B cell (primary cell): ENCODE results near the gene ANXA1. TPM values are rescaled to one million over a fixed set of nuclear protein-coding genes. Genes with fewer than 3 reads are reported as not detected.

Experiments
- ATAC-seq: fragments of 200-7000 bp; cut with Tn5 transposase; one replicate; pipeline ENCODE4 v1.10.0; 2021; ENCODE audit warnings: low read depth, mild to moderate bottlenecking, moderate number of reproducible peaks, moderate library complexity
- CTCF ChIA-PET: fragments of 350-600 bp; sonication (Branson Sonifier 250); formaldehyde crosslinking; loops from one replicate; lab custom pipeline; 2021; ENCODE audit warnings: antibody characterized with exemption, inconsistent platforms; lab: Charles Lee
- POLR2A ChIA-PET: fragments of 350-600 bp; sonication (Branson Sonifier 250); formaldehyde crosslinking; loops from one replicate; lab custom pipeline; 2021; ENCODE audit warnings: antibody characterized with exemption; lab: Charles Lee
- DNase-seq: peaks from one replicate; pipeline ENCODE4 v3.0.0; 2013
- H2AFZ ChIP-seq: 2 replicates; pipeline ENCODE4 v1.6.1; 2012; ENCODE audit warnings: mild to moderate bottlenecking, low read depth, low read length; ENCODE audit not compliant: insufficient read depth, poor library complexity, severe bottlenecking
- H3K27ac ChIP-seq, 2 donors: 1 replicate in 1 of 2; 2 replicates in 1 of 2; pipeline ENCODE4 v1.5.1; 2012 to 2013; ENCODE audit warnings: low read length in 2 of 2, mild to moderate bottlenecking in 2 of 2, moderate library complexity in 1 of 2
- H3K27me3 ChIP-seq, 4 experiments: fragments of 200-600 bp in 1 of 4; sonication (generic) in 1 of 4; replicated peaks in 1 of 4; 1 replicate in 2 of 4; 2 replicates in 2 of 4; pipeline versions ENCODE4 v1.6.1 to v1.7.0; 2013 to 2016; ENCODE audit warnings: low read length in 3 of 4, mild to moderate bottlenecking in 2 of 4, mixed read lengths in 1 of 4, moderate library complexity in 1 of 4; ENCODE audit not compliant: insufficient read depth in 4 of 4, control insufficient read depth in 3 of 4; ENCODE audit errors: control extremely low read depth in 1 of 4
- H3K36me3 ChIP-seq, 2 experiments: replicated peaks in 1 of 2; 1 replicate in 1 of 2; 2 replicates in 1 of 2; pipeline versions ENCODE4 v1.6.1 to v1.7.1; 2013; ENCODE audit warnings: low read length in 1 of 2; ENCODE audit not compliant: insufficient read depth in 2 of 2, control insufficient read depth in 1 of 2; ENCODE audit errors: control extremely low read depth in 1 of 2, extremely low read depth in 1 of 2
- H3K4me1 ChIP-seq, 2 donors: fragments of 200-600 bp in 1 of 2; sonication (generic) in 1 of 2; 1 replicate in 1 of 2; 2 replicates in 1 of 2; pipeline versions ENCODE4 v1.5.1 to v1.6.1; 2013 to 2017; ENCODE audit warnings: low read length in 2 of 2; ENCODE audit not compliant: control insufficient read depth in 2 of 2, insufficient read depth in 2 of 2
- H3K4me2 ChIP-seq: replicated peaks from 2 replicates; pipeline ENCODE3; 2012; ENCODE audit warnings: mild to moderate bottlenecking, low read depth, low read length; ENCODE audit not compliant: poor library complexity, severe bottlenecking
- H3K4me3 ChIP-seq, 5 experiments: fragments of 200-600 bp in 1 of 5; sonication (generic) in 1 of 5; 1 replicate in 3 of 5; 2 replicates in 2 of 5; pipeline versions ENCODE4 v1.5.1 to v1.7.0; 2011 to 2016; ENCODE audit warnings: low read length in 4 of 5, mild to moderate bottlenecking in 4 of 5, low read depth in 2 of 5, control low read depth in 1 of 5, moderate library complexity in 1 of 5; ENCODE audit not compliant: insufficient read depth in 1 of 5; ENCODE audit errors: control extremely low read depth in 1 of 5, extremely low read depth in 1 of 5
- H3K79me2 ChIP-seq: fragments of 200-600 bp; sonication (generic); one replicate; pipeline ENCODE4 v1.6.0; 2016; ENCODE audit warnings: low read length; ENCODE audit not compliant: control insufficient read depth, insufficient read depth
- H3K9ac ChIP-seq: fragments of 200-600 bp; sonication (generic); 2 replicates; pipeline ENCODE4 v1.6.1; 2017; ENCODE audit warnings: mild to moderate bottlenecking, low read length, moderate library complexity
- H3K9me3 ChIP-seq, 3 donors: one replicate each; pipeline versions ENCODE4 v1.6.1 to v1.7.1; 2013; ENCODE audit warnings: low read length in 2 of 3; ENCODE audit not compliant: control insufficient read depth in 2 of 3, insufficient read depth in 1 of 3; ENCODE audit errors: control extremely low read depth in 1 of 3
- H4K20me1 ChIP-seq: 2 replicates; pipeline ENCODE4 v1.6.0; 2012; ENCODE audit warnings: mild to moderate bottlenecking, low read length; ENCODE audit not compliant: insufficient read depth, control insufficient read depth, poor library complexity, severe bottlenecking
- H3K27ac Mint-ChIP-seq: one replicate; pipeline ENCODE4 v1.8.0; 2021; ENCODE audit warnings: mixed read lengths
- H3K27me3 Mint-ChIP-seq: one replicate; pipeline ENCODE4 v1.8.0; 2021; ENCODE audit warnings: mixed read lengths
- H3K4me1 Mint-ChIP-seq: one replicate; pipeline ENCODE4 v1.8.0; 2021; ENCODE audit warnings: mixed read lengths
- H3K4me3 Mint-ChIP-seq: one replicate; pipeline ENCODE4 v1.8.0; 2021; ENCODE audit warnings: mixed read lengths
- H3K9me3 Mint-ChIP-seq: one replicate; pipeline ENCODE4 v1.8.0; 2022; ENCODE audit warnings: mixed read lengths; ENCODE audit not compliant: insufficient read depth
- CTCF ChIP-seq: fragments of 200-600 bp; IDR thresholded peaks from one replicate; pipeline ENCODE4 v1.8.0; 2022; ENCODE audit warnings: antibody characterized with exemption, mild to moderate bottlenecking
- EZH2 ChIP-seq: IDR thresholded peaks from 2 replicates; pipeline ENCODE4 v1.6.1; 2012; ENCODE audit warnings: borderline replicate concordance, low read depth, mild to moderate bottlenecking, moderate library complexity, low read length; ENCODE audit not compliant: insufficient read depth, poor library complexity, severe bottlenecking
- whole genome bisulfite sequencing: methylation state at CpG from one replicate; pipeline ENCODE4 v1.1.5; 2013; ENCODE audit warnings: missing lambda C conversion rate; ENCODE audit not compliant: insufficient coverage; 5-methylcytosine and 5-hydroxymethylcytosine counted together
- intact Hi-C: fragments of 100-400 bp; cut with micrococcal nuclease; formaldehyde crosslinking; loops from one replicate; pipeline ENCODE4 v1.10.0; 2022
- polyA plus RNA-seq: library from polyadenylated mRNA; depleted of rRNA; stranded (reverse); fragments of >200 nt; gene quantifications from 2 replicates; pipeline ENCODE4 v1.2.3, GENCODE V29; 2012
- total RNA-seq, 2 donors: library from RNA; stranded (reverse); fragments of 120-200 nt in 1 of 2; gene quantifications; 1 replicate in 1 of 2; 2 replicates in 1 of 2; pipeline versions ENCODE4 v1.2.3 to v1.2.4, GENCODE V29; 2013 to 2022

The ANXA1 gene
- total and polyA plus RNA-seq, 2 donors (not counting 1 experiment from before 2014, with no cell fraction given), result 0.99 to 15.4 TPM

DNA sequence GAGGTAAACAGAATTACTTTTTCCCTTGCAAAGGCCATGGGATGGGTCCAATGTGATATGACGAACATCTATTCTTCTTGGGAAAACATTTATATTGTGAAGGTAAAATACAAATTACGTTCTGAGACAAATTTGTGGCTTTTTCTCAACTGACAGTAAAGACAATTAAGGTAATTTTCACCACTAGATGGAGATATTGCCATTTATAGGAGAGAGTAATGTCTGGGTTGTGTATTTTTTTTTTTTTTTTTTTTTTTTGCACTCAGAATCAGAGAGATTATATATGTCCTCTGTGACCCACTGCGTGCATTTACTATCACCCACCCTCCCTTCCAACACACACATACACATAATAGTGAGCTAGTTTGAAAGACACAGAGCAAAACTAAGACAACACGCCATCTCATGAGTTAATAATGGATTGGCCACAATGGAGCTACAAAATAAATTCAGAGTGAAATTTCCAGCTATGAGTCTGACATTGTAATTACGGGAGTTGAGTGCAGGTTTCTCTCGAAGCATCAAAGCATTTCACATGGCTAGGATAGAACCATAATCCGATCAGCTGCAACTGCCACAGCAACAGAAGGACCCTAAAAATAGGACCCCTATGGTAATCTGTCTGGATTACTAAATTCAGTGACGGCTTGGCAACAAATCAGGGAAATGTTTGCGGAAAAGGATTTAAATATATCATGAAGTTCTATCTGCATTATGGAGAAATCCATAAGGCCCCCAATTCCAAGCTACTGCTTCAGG lies 49.2 kb downstream of the ANXA1 start:
- no peaks in the 10 kb centered on the region for H3K27me3 ChIP-seq
- H3K79me2 ChIP-seq, result no peaks in the 10 kb centered on the region
- H3K27me3 Mint-ChIP-seq, result peaks cover 3% of the 10 kb centered on the region
- no peaks in the 10 kb centered on the region for H3K9me3 ChIP-seq
- DNase-seq, result peak; percentile 22
- no peak overlapping the region for H3K9ac ChIP-seq
- no peak overlapping the region for H3K4me3 Mint-ChIP-seq
- TF ChIP-seq EZH2 (no peak), CTCF (peak; percentile 45)
- no peaks in the 10 kb centered on the region for H3K4me1 Mint-ChIP-seq
- H3K4me3 ChIP-seq, result no peak overlapping the region
- H2AFZ ChIP-seq, result no peak overlapping the region
- H3K9me3 Mint-ChIP-seq, result no peaks in the 10 kb centered on the region
- no peak overlapping the region for H3K4me2 ChIP-seq
- no peaks in the 10 kb centered on the region for H3K36me3 ChIP-seq
- no peak for ATAC-seq
- ChIA-PET POLR2A (no interaction called here), CTCF (interaction anchor here (0.6 to 1.3 kb wide), 5 partner anchors 93 to 1429 kb away, joined by 3 to 6 read pairs (median 4); no protein-coding TSS in a partner anchor)
- H4K20me1 ChIP-seq, result no peaks in the 10 kb centered on the region
- no peak overlapping the region for H3K27ac ChIP-seq
- intact Hi-C loops, result loop anchor here (2.0 to 5.0 kb wide), 3 partner anchors 1366 to 1541 kb away; no protein-coding TSS in a partner anchor
- no peaks in the 10 kb centered on the region for H3K4me1 ChIP-seq
- WGBS, result 77% methylated on average over 3 of the region's 9 CpGs
- H3K27ac Mint-ChIP-seq, result no peak overlapping the region

GRCh38 chr9:73202980-73203379 lies 51.3 kb downstream of the ANXA1 start:
- ATAC-seq (no peak), DNase-seq (no peak)
- Histone ChIP-seq H3K4me3 (no peak overlapping the region), H3K79me2 (no peaks in the 10 kb centered on the region), H3K9me3 (no peaks in the 10 kb centered on the region), H3K4me2 (no peak overlapping the region), H3K27ac (no peak overlapping the region), H3K9ac (no peak overlapping the region), H3K27me3 (peaks cover 0 to under 1% (median 0%) of the 10 kb centered on the region in 4 experiments), H3K4me1 (no peaks in the 10 kb centered on the region), H4K20me1 (no peaks in the 10 kb centered on the region), H2AFZ (no peak overlapping the region), H3K36me3 (no peaks in the 10 kb centered on the region)
- ChIA-PET POLR2A (no interaction called here), CTCF (no interaction called here)
- H3K9me3 Mint-ChIP-seq, result no peaks in the 10 kb centered on the region
- intact Hi-C loops, result loop anchor here (5.0 kb wide), 1 partner anchor 1539 kb away; no protein-coding TSS in a partner anchor
- TF ChIP-seq EZH2 (no peak), CTCF (no peak)
- no peaks in the 10 kb centered on the region for H3K4me1 Mint-ChIP-seq
- H3K27me3 Mint-ChIP-seq, result peaks cover 3% of the 10 kb centered on the region
- no CpG with 5 or more reads among the region's 1 CpG for WGBS
- no peak overlapping the region for H3K4me3 Mint-ChIP-seq
- no peak overlapping the region for H3K27ac Mint-ChIP-seq
